ENCODE data around the gene COA6. TPM values are rescaled to one million over a fixed set of nuclear protein-coding genes. Genes with fewer than 3 reads are reported as not detected.

The COA6 gene
- total and polyA plus RNA-seq, 4 experiments from 2014 or later = 18.5 to 55.3 (median 37.0) TPM

DNA sequence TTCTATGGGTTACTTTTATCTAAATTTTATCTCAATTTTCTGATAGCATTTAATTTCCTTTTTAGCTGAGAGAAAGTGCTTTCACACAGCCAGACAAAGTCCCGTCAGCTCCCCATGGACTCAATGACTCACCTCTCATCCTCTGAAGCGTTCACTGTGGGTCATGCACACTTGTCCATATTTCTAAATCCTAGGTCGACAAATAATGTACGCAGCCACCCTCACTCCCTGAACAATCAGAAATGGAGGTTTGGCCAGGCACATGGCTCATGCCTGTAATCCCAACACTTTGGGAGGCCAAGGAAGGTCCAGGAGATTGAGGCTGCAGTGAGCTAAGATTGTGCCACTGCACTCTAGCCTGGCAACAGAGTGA is 42.4 kb upstream of the COA6 start:
- Histone ChIP-seq H3K27me3 (ENCODE audit: insufficient read depth, low read length) (no peaks in the 10 kb centered on the region), H3K9me3 (ENCODE audit: control insufficient read depth in 1 of 2, low read length in 2 of 2) (no peaks in the 10 kb centered on the region), H3K4me1 (ENCODE audit: insufficient read depth, low read length) (peaks cover 7% of the 10 kb centered on the region), H3K27ac (ENCODE audit: low read depth, low read length) (no peak overlapping the region), H3K36me3 (ENCODE audit: insufficient read depth, low read length) (no peaks in the 10 kb centered on the region), H3K4me3 (ENCODE audit: low read length in 2 of 2) (no peak overlapping the region)
- POLR2A ChIA-PET (ENCODE audit: partially characterized antibody) = no interaction called here
- Mint-ChIP-seq H3K27me3 (peaks cover 7 to 25% of the 10 kb centered on the region in 2 donors), H3K27ac (no peak overlapping the region), H3K4me3 (no peak overlapping the region), H3K9me3 (peaks cover 0 to 6% (median 1%) of the 10 kb centered on the region in 8 donors), H3K4me1 (peaks cover 7 to 11% (median 9%) of the 10 kb centered on the region in 4 donors), H3K36me3 (no peaks in the 10 kb centered on the region)
- CTCF ChIA-PET (ENCODE audit: partially characterized antibody) = interaction anchor here (1.6 kb wide), 1 partner anchor 12 kb away, joined by 3 read pairs; no protein-coding TSS in a partner anchor
- intact Hi-C loops (cut with micrococcal nuclease) = no loop called here
- no peak for DNase-seq

DNA sequence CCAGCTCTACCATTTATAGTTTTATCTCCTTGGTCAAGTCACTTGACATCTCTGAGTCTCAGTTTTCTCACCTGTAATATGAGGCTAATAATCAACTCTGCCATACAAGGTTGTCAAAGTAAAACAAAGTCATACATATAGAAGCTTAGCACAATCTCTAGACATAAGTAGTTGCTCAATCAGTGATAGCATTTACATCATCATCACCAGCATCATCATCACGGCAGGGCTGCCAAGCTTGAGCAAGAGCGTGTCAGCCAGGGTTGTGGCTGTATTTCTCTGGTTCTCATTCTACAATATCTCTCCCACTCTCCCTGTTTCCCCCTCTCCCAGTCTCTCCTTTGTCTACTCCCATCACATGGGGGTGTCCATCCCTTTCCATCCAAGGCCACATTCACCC is 41.7 kb upstream of the COA6 start:
- Histone ChIP-seq H3K4me1 (ENCODE audit: insufficient read depth, low read length) (peaks cover 4% of the 10 kb centered on the region), H3K27me3 (ENCODE audit: insufficient read depth, low read length) (no peaks in the 10 kb centered on the region), H3K36me3 (ENCODE audit: insufficient read depth, low read length) (no peaks in the 10 kb centered on the region), H3K9me3 (ENCODE audit: control insufficient read depth in 1 of 2, low read length in 2 of 2) (no peaks in the 10 kb centered on the region), H3K4me3 (ENCODE audit: low read length in 2 of 2) (no peak overlapping the region), H3K27ac (ENCODE audit: low read depth, low read length) (no peak overlapping the region)
- intact Hi-C loops (cut with micrococcal nuclease) = no loop called here
- peaks cover 7 to 28% of the 10 kb centered on the region in 2 donors for H3K27me3 Mint-ChIP-seq
- no peaks in the 10 kb centered on the region for H3K36me3 Mint-ChIP-seq
- H3K9me3 Mint-ChIP-seq = peaks cover 0 to 12% (median 8%) of the 10 kb centered on the region in 8 donors
- CTCF ChIA-PET (ENCODE audit: partially characterized antibody) = interaction anchor here (1.6 kb wide), 1 partner anchor 13 kb away, joined by 3 read pairs; no protein-coding TSS in a partner anchor
- POLR2A ChIA-PET (ENCODE audit: partially characterized antibody) = no interaction called here
- no peak overlapping the region for H3K4me3 Mint-ChIP-seq
- H3K4me1 Mint-ChIP-seq = peaks cover 3 to 5% (median 4%) of the 10 kb centered on the region in 4 donors
- DNase-seq = no peak
- no peak overlapping the region for H3K27ac Mint-ChIP-seq

DNA sequence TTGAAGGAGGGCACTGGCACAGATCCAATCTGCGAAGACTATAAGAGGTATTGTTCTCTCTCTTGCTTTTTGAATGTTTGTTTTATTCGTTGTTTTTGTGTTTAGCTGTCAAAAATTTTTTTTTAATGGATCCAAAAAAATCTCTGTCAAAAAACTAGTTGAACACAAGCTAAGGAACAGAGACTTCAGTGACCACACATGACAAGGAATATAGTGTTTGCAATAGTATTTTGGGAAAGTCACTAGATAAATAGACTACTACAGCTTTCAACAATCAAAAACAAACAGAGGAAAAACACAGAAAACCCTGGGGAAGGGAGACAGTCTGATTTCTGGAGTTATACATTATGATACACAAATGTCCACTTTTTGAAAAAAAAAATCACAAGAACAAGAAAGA is 36.9 kb upstream of the COA6 start:
- no peak for DNase-seq
- H3K36me3 Mint-ChIP-seq = peaks cover 1 to 7% of the 10 kb centered on the region in 2 donors
- H3K27ac Mint-ChIP-seq = no peak overlapping the region
- Histone ChIP-seq H3K9me3 (ENCODE audit: control insufficient read depth in 1 of 2, low read length in 2 of 2) (no peaks in the 10 kb centered on the region), H3K27me3 (ENCODE audit: insufficient read depth, low read length) (no peaks in the 10 kb centered on the region), H3K27ac (ENCODE audit: low read depth, low read length) (no peak overlapping the region), H3K4me1 (ENCODE audit: insufficient read depth, low read length) (no peaks in the 10 kb centered on the region), H3K36me3 (ENCODE audit: insufficient read depth, low read length) (no peaks in the 10 kb centered on the region), H3K4me3 (ENCODE audit: low read length in 2 of 2) (no peak overlapping the region)
- CTCF ChIA-PET (ENCODE audit: partially characterized antibody) = interaction anchor here (2.2 to 2.5 kb wide), 2 partner anchors 9 to 26 kb away, joined by 8 to 17 read pairs; no protein-coding TSS in a partner anchor
- no peaks in the 10 kb centered on the region for H3K4me1 Mint-ChIP-seq
- intact Hi-C loops (cut with micrococcal nuclease) = no loop called here
- POLR2A ChIA-PET (ENCODE audit: partially characterized antibody) = no interaction called here
- H3K27me3 Mint-ChIP-seq = peaks cover 8 to 19% of the 10 kb centered on the region in 2 donors
- no peak overlapping the region for H3K4me3 Mint-ChIP-seq
- H3K9me3 Mint-ChIP-seq = peaks cover 0 to 38% (median 26%) of the 10 kb centered on the region in 8 donors

DNA sequence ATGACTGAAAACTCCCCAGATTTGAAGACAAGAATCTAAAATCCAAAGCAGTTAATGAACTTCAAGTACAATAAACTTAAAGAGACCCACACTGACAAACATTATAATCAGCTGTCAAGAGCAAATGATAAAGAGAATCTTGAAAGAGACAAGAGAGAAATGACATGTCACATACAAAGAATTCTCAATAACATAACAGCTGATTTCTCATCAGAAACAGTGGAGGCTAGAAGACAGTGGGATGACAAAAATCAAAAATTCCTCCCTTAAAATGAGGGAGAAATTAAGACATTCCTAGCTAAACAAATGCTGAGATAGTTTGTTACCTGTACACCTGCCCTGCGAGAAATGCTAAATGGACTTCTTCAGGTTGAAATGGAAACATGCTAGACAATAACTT is 36.0 kb upstream of the COA6 start:
- no peak overlapping the region for H3K4me3 Mint-ChIP-seq
- H3K4me1 Mint-ChIP-seq = no peaks in the 10 kb centered on the region
- Histone ChIP-seq H3K4me1 (ENCODE audit: insufficient read depth, low read length) (no peaks in the 10 kb centered on the region), H3K27ac (ENCODE audit: low read depth, low read length) (no peak overlapping the region), H3K9me3 (ENCODE audit: control insufficient read depth in 1 of 2, low read length in 2 of 2) (no peaks in the 10 kb centered on the region), H3K36me3 (ENCODE audit: insufficient read depth, low read length) (no peaks in the 10 kb centered on the region), H3K4me3 (ENCODE audit: low read length in 2 of 2) (no peak overlapping the region), H3K27me3 (ENCODE audit: insufficient read depth, low read length) (no peaks in the 10 kb centered on the region)
- no peak for DNase-seq
- ChIA-PET POLR2A (ENCODE audit: partially characterized antibody) (no interaction called here), CTCF (ENCODE audit: partially characterized antibody) (interaction anchor here (2.2 to 2.5 kb wide), 2 partner anchors 10 to 27 kb away, joined by 8 to 17 read pairs; no protein-coding TSS in a partner anchor)
- peaks cover 0 to 38% (median 26%) of the 10 kb centered on the region in 8 donors for H3K9me3 Mint-ChIP-seq
- H3K36me3 Mint-ChIP-seq = peaks cover 1 to 7% of the 10 kb centered on the region in 2 donors
- no peak overlapping the region for H3K27ac Mint-ChIP-seq
- H3K27me3 Mint-ChIP-seq = peaks cover 8 to 11% of the 10 kb centered on the region in 2 donors
- intact Hi-C loops (cut with micrococcal nuclease) = no loop called here

- Histone ChIP-seq H3K36me3 (ENCODE audit: insufficient read depth, low read length) (no peaks in the 10 kb centered on the region), H3K9me3 (ENCODE audit: control insufficient read depth in 1 of 2, low read length in 2 of 2) (no peaks in the 10 kb centered on the region), H3K4me1 (ENCODE audit: insufficient read depth, low read length) (no peaks in the 10 kb centered on the region), H3K4me3 (ENCODE audit: low read length in 2 of 2) (no peak overlapping the region), H3K27ac (ENCODE audit: low read depth, low read length) (no peak overlapping the region), H3K27me3 (ENCODE audit: insufficient read depth, low read length) (no peaks in the 10 kb centered on the region)
- Mint-ChIP-seq H3K27me3 (peaks cover 3 to 7% of the 10 kb centered on the region in 2 donors), H3K4me1 (no peaks in the 10 kb centered on the region), H3K9me3 (peaks cover 0 to 36% (median 26%) of the 10 kb centered on the region in 8 donors), H3K4me3 (no peak overlapping the region), H3K27ac (no peak overlapping the region), H3K36me3 (peaks cover 1 to 7% of the 10 kb centered on the region in 2 donors)
- CTCF ChIA-PET (ENCODE audit: partially characterized antibody) = no interaction called here
- intact Hi-C loops (cut with micrococcal nuclease) = no loop called here
- POLR2A ChIA-PET (ENCODE audit: partially characterized antibody) = no interaction called here
- no peak for DNase-seq
Measured at GRCh38 chr1:234340528-234340927, 32.7 kb upstream of the COA6 start.

GRCh38 chr1:234342774-234343173 is 30.5 kb upstream of the COA6 start:
- Mint-ChIP-seq H3K9me3 (peaks cover 0 to 14% (median 9%) of the 10 kb centered on the region in 8 donors), H3K4me1 (no peaks in the 10 kb centered on the region), H3K27me3 (peaks cover 0 to 1% of the 10 kb centered on the region in 2 donors), H3K27ac (no peak overlapping the region), H3K36me3 (no peaks in the 10 kb centered on the region), H3K4me3 (no peak overlapping the region)
- Histone ChIP-seq H3K27me3 (ENCODE audit: insufficient read depth, low read length) (no peaks in the 10 kb centered on the region), H3K36me3 (ENCODE audit: insufficient read depth, low read length) (no peaks in the 10 kb centered on the region), H3K4me3 (ENCODE audit: low read length in 2 of 2) (no peak overlapping the region), H3K4me1 (ENCODE audit: insufficient read depth, low read length) (no peaks in the 10 kb centered on the region), H3K27ac (ENCODE audit: low read depth, low read length) (no peak overlapping the region), H3K9me3 (ENCODE audit: control insufficient read depth in 1 of 2, low read length in 2 of 2) (no peaks in the 10 kb centered on the region)
- no peak for DNase-seq
- CTCF ChIA-PET (ENCODE audit: partially characterized antibody) = interaction anchor here (1.4 kb wide), 1 partner anchor 20 kb away, joined by 3 read pairs; no protein-coding TSS in a partner anchor
- POLR2A ChIA-PET (ENCODE audit: partially characterized antibody) = no interaction called here
- intact Hi-C loops (cut with micrococcal nuclease) = no loop called here

GRCh38 chr1:234345237-234345636 is 28.0 kb upstream of the COA6 start:
- Mint-ChIP-seq H3K27me3 (peaks cover 2 to 6% of the 10 kb centered on the region in 2 donors), H3K4me1 (no peaks in the 10 kb centered on the region), H3K27ac (no peak overlapping the region), H3K36me3 (no peaks in the 10 kb centered on the region), H3K4me3 (no peak overlapping the region), H3K9me3 (peaks cover 0 to 6% (median under 1%) of the 10 kb centered on the region in 8 donors)
- POLR2A ChIA-PET (ENCODE audit: partially characterized antibody) = no interaction called here
- intact Hi-C loops (cut with micrococcal nuclease) = no loop called here
- Histone ChIP-seq H3K27ac (ENCODE audit: low read depth, low read length) (no peak overlapping the region), H3K36me3 (ENCODE audit: insufficient read depth, low read length) (no peaks in the 10 kb centered on the region), H3K4me3 (ENCODE audit: low read length in 2 of 2) (no peak overlapping the region), H3K9me3 (ENCODE audit: control insufficient read depth in 1 of 2, low read length in 2 of 2) (no peaks in the 10 kb centered on the region), H3K27me3 (ENCODE audit: insufficient read depth, low read length) (no peaks in the 10 kb centered on the region), H3K4me1 (ENCODE audit: insufficient read depth, low read length) (no peaks in the 10 kb centered on the region)
- no peak for DNase-seq
- CTCF ChIA-PET (ENCODE audit: partially characterized antibody) = no interaction called here
